ENCODE measurements around the gene SULT1A3. TPM values are rescaled to one million over a fixed set of nuclear protein-coding genes. Genes with fewer than 3 reads are reported as not detected.
"Not testable (repeated sequence)": the region's sequence is repeated elsewhere in the genome, so short reads cannot be mapped to it uniquely, and the experiment has no call there.

The SULT1A3 gene
- total RNA-seq (2021; fragmentation: NEBNext Ultra II Directional; extraction: Animal tissue kit (Norgen Biotek cat#: 25700)), result 10.9 and 13.8 TPM in 2 replicates
- 1.9 and 4.4 TPM in 2 replicates for polyA plus RNA-seq (2011; rRNA removed)
- 6.8 TPM for polyA plus RNA-seq (2011; cell fraction: cytosol; rRNA removed)
- 18.0 TPM for polyA plus RNA-seq (2011; cell fraction: nucleus; rRNA removed)
- 17.8 to 26.6 TPM (median 21.6 TPM) in 4 replicates for polyA plus RNA-seq (2012, experiment 1 of 2)
- 20.9 TPM for polyA plus RNA-seq (2012, experiment 2 of 2)
- polyA plus RNA-seq (2013, experiment 1 of 2), result 19.7 TPM
- polyA plus RNA-seq (2013, experiment 2 of 2), result 17.8 TPM
- 1.2 and 1.9 TPM in 2 replicates for polyA minus RNA-seq (2011; rRNA and poly(A)+ RNA removed)
- not detected for polyA minus RNA-seq (2011; cell fraction: cytosol; rRNA and poly(A)+ RNA removed)
- polyA minus RNA-seq (2011; cell fraction: nucleus; rRNA and poly(A)+ RNA removed), result 8.2 TPM
- long read RNA-seq, experiment 1, partial matches to known transcripts, result 0 of 1 reads
- long read RNA-seq, experiment 1, other reads (novel, unspliced or antisense), result 0 of 1 reads
- long read RNA-seq, experiment 2, partial matches to known transcripts, result 0 of 2 reads
- long read RNA-seq, experiment 2, other reads (novel, unspliced or antisense), result 0 of 2 reads

DNA sequence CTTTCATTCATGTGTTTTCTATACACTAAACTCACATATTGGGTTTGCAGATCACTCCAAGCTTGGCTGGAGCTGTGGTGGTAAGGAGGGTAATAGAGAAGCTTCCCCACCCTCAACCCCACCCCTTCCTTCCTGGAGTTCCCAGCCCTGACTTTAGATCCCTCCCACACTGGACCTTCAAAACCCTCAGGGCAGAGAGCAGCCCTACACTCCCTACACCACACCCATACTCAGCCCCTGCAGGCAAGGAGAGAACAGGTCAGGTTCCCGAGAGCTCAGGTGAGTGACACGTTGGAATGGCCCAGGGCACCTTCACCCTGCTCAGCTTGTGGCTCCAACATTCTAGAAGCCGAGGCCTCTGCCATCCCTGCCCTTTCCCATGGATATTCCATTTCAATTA lies at the start of gene SULT1A3:
SULT1A3 (plus strand) TSS at position 207 of the 400 bp plus-strand sequence. CDS start 1,474 bp downstream, outside the sequence.
- WGBS, 2 experiments (ENCODE audit: extremely low coverage in 1 of 2, insufficient coverage in 1 of 2, insufficient read length in 1 of 2, insufficient replicate concordance in 2 of 2, low coverage in 1 of 2, low lambda C conversion rate in 2 of 2, missing lambda C conversion rate in 1 of 2), result no CpG with 5 or more reads among the region's 3 CpGs
- H2BK120ac ChIP-seq (replicated peaks; ENCODE audit: low read depth, low read length), result not testable (repeated sequence)

More for the DNA sequence above, at the start of gene SULT1A3:
- H3K4ac ChIP-seq (replicated peaks; ENCODE audit: insufficient read length, low read depth, low read length); H4K5ac ChIP-seq (ENCODE audit: insufficient read length, low read depth, low read length); H3K23me2 ChIP-seq (ENCODE audit: low read depth, low read length); H3K4me2 ChIP-seq (ENCODE audit: insufficient read depth in 1 of 2, low read depth in 2 of 2, low read length in 2 of 2); H2AFZ ChIP-seq (ENCODE audit: low read length); H4K20me1 ChIP-seq (replicated peaks in 1 of 2; ENCODE audit: control insufficient read depth in 1 of 2, insufficient read depth in 2 of 2, low read length in 2 of 2); H3K18ac ChIP-seq (ENCODE audit: extremely low read depth, low read length); H3K9ac ChIP-seq (replicated peaks in 1 of 4; ENCODE audit: extremely low read depth in 1 of 4, low read depth in 3 of 4, low read length in 3 of 4); H2BK20ac ChIP-seq (ENCODE audit: low read length); H2BK5ac ChIP-seq (ENCODE audit: low read depth, low read length); H3K14ac ChIP-seq (ENCODE audit: insufficient read length); H2AK5ac ChIP-seq (ENCODE audit: low read depth, low read length); H3K4me3 ChIP-seq (ENCODE audit: extremely low read depth in 1 of 4, insufficient read depth in 2 of 4, low read depth in 3 of 4, low read length in 4 of 4); H3K79me2 ChIP-seq (ENCODE audit: control insufficient read depth in 1 of 2, insufficient read depth in 2 of 2, low read length in 2 of 2); H3K4me1 ChIP-seq (replicated peaks in 1 of 4; ENCODE audit: control insufficient read depth in 3 of 4, insufficient read depth in 4 of 4, low read length in 3 of 4); H3K23ac ChIP-seq (ENCODE audit: insufficient read length); H3K79me1 ChIP-seq (ENCODE audit: low read depth, low read length); H3K27ac ChIP-seq (ENCODE audit: low read depth, low read length); H3K27me3 ChIP-seq (replicated peaks in 1 of 4; ENCODE audit: control insufficient read depth in 3 of 4, extremely low read depth in 1 of 4, insufficient read depth in 3 of 4, low read length in 3 of 4); H4K91ac ChIP-seq (replicated peaks; ENCODE audit: insufficient read length, low read length); H3K9me3 ChIP-seq (ENCODE audit: insufficient read depth in 2 of 2, low read depth in 1 of 2, low read length in 1 of 2); H3K36me3 ChIP-seq (ENCODE audit: control insufficient read depth in 2 of 4, insufficient read depth in 4 of 4, low read length in 3 of 4); H4K8ac ChIP-seq (ENCODE audit: extremely low read depth, insufficient read depth, low read length); H2BK12ac ChIP-seq (ENCODE audit: low read depth, low read length); H2BK15ac ChIP-seq (ENCODE audit: low read length); FAIRE-seq; CTCF ChIA-PET (ENCODE audit: partially characterized antibody); DNase-seq (ENCODE audit: low read depth in 1 of 2, low spot score in 2 of 2); H3K56ac ChIP-seq (replicated peaks; ENCODE audit: insufficient read length, low read depth, low read length); POLR2A ChIA-PET (ENCODE audit: partially characterized antibody): not testable (repeated sequence)
